GM21447 (cell line): ENCODE data around the gene KCTD17.

Experiments used
- ATAC-seq: cut with Tn5 transposase; IDR thresholded peaks from one replicate; pipeline ENCODE4 v1.9.1; 2021; ENCODE audit not compliant: unreplicated experiment

Gene KCTD17

GRCh38 chr22:37039466-37039865, 12.1 kb upstream of the KCTD17 start:
- no peak for ATAC-seq

- no peak for ATAC-seq
These were observed 8.2 kb upstream of the KCTD17 start for GRCh38 chr22:37043209-37043827.

GRCh38 chr22:37043828-37044538, 7.6 kb upstream of the KCTD17 start:
- ATAC-seq, result no peak

GRCh38 chr22:37044634-37045625, 6.6 kb upstream of the KCTD17 start:
- ATAC-seq, result no peak

GRCh38 chr22:37045958-37046357, 5.6 kb upstream of the KCTD17 start:
- ATAC-seq, result no peak

GRCh38 chr22:37046589-37046988, 5.0 kb upstream of the KCTD17 start:
- no peak for ATAC-seq

GRCh38 chr22:37047006-37047405, 4.5 kb upstream of the KCTD17 start:
- ATAC-seq, result no peak

GRCh38 chr22:37048133-37048532, 3.4 kb upstream of the KCTD17 start:
- ATAC-seq, result no peak

- ATAC-seq, result no peak
These were observed 2.3 kb upstream of the KCTD17 start for GRCh38 chr22:37049224-37049623.

GRCh38 chr22:37050913-37051312, 629 bp upstream of the KCTD17 start:
- no peak for ATAC-seq

- ATAC-seq, result no peak
These were observed 1.1 kb downstream of the KCTD17 start for GRCh38 chr22:37052386-37053309.

- no peak for ATAC-seq
These were observed 1.9 kb downstream of the KCTD17 start for GRCh38 chr22:37053310-37054055.

GRCh38 chr22:37054056-37054395, 2.5 kb downstream of the KCTD17 start:
- no peak for ATAC-seq

GRCh38 chr22:37054600-37055365, 3.2 kb downstream of the KCTD17 start:
- no peak for ATAC-seq

GRCh38 chr22:37056246-37056645, 4.7 kb downstream of the KCTD17 start:
- no peak for ATAC-seq

GRCh38 chr22:37057226-37057625, 5.7 kb downstream of the KCTD17 start:
- no peak for ATAC-seq

GRCh38 chr22:37057796-37058510, 6.4 kb downstream of the KCTD17 start:
- no peak for ATAC-seq

GRCh38 chr22:37058917-37059701, 7.6 kb downstream of the KCTD17 start:
- ATAC-seq, result no peak
